Measurements from ENCODE around the gene ZBTB8A. TPM values are rescaled to one million over a fixed set of nuclear protein-coding genes. Genes with fewer than 3 reads are reported as not detected.

Gene ZBTB8A
- polyA plus RNA-seq, 1 donor, result 21.9 TPM

DNA sequence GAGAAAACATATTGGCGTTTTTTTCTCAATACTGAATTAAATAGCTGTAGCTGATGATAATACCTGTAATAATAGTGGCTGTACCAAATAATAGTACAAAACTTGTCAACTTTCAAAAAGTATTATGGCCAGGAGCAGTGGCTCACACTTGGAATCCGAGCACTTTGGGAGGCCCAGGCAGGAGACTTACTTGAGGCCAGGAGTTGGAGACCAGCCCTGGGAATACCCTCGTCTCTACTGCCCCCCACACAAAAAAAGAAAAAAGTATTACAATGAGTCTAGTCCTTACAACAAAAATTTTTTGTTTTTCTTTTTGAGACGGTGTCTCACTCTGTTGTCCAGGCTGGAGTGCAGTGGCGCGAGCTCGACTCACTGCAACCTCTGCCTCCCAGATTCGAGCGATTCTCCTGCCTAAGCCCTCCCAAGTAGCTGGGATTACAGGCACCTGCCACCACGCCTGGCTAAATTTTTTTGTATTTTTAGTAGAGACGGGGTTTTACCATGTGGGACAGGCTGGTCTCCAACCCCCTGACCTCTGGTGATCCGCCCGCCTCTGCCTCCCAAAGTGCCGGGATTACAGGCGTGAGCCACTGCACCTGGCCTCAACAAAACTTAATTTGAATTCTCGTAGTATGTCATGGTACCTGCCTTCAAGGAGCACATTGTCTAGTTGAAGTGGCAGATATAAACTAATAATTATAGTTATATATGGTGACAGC lies 113.2 kb downstream of the ZBTB8A start:
- no peak for DNase-seq

Other genes starting within 250 kb of the ZBTB8A start
- gene HDAC1, start 247.3 kb upstream of the ZBTB8A start, polyA plus RNA-seq (ENCODE audit: insufficient read length), result 216 TPM
- 388 TPM for gene MARCKSL1, start 203.2 kb upstream of the ZBTB8A start, polyA plus RNA-seq (ENCODE audit: insufficient read length)
- 7.8 TPM for gene FAM229A, start 176.9 kb upstream of the ZBTB8A start, polyA plus RNA-seq (ENCODE audit: insufficient read length)
- 7.4 TPM for gene TSSK3, start 176.9 kb upstream of the ZBTB8A start, polyA plus RNA-seq (ENCODE audit: insufficient read length)
- gene BSDC1, start 145.0 kb upstream of the ZBTB8A start, polyA plus RNA-seq (ENCODE audit: insufficient read length), result 61.7 TPM
- gene ZBTB8B, start 74.4 kb upstream of the ZBTB8A start, polyA plus RNA-seq (ENCODE audit: insufficient read length), result 2.3 TPM
- 47.5 TPM for gene ZBTB8OS, start 111.1 kb downstream of the ZBTB8A start, polyA plus RNA-seq (ENCODE audit: insufficient read length)
- 379 TPM for gene RBBP4, start 111.8 kb downstream of the ZBTB8A start, polyA plus RNA-seq (ENCODE audit: insufficient read length)
- 1.2 TPM for gene SYNC, start 163.3 kb downstream of the ZBTB8A start, polyA plus RNA-seq (ENCODE audit: insufficient read length)

All from left kidney (tissue), 2 donors.